Cardiac fibroblast (primary cell): Measurements from ENCODE around the gene AOC2.
"Not testable (repeated sequence)": the region's sequence is repeated elsewhere in the genome, so short reads cannot be mapped to it uniquely, and the experiment has no call there.

Source experiments
- DNase-seq, 2 donors: peaks; one replicate each; pipeline versions ENCODE4 v3.0.0 to v3.0.0-alpha.2; 2010; ENCODE audit warnings: low read depth in 2 of 2
- H3K4me3 ChIP-seq, 2 donors: replicated peaks in 1 of 2; 1 replicate in 1 of 2; 2 replicates in 1 of 2; pipeline ENCODE4 v1.5.1; 2011; ENCODE audit warnings: low read depth in 2 of 2, low read length in 2 of 2, mild to moderate bottlenecking in 2 of 2, moderate library complexity in 1 of 2
- TF ChIP-seq, protein P1 (sequence below): IDR thresholded peaks from one replicate; pipeline ENCODE4 v1.5.1; 2011; ENCODE audit warnings: low read depth, mild to moderate bottlenecking, low read length, inconsistent platforms

The AOC2 gene

DNA sequence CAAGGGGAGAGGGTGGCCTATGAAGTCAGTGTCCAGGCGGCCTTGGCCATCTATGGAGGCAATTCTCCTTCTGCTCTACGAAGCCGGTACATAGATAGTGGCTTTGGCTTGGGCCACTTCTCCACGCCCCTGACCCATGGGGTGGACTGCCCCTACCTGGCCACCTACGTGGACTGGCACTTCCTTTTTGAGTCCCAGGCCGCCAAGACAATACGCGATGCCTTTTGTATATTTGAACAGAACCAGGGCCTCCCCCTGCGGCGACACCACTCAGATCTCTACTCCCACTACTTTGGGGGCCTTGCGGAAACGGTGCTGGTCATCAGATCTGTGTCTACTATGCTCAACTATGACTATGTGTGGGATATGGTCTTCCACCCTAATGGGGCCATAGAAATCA, 24.0 kb downstream of the AOC2 start:
- TF ChIP-seq, protein P1, sequence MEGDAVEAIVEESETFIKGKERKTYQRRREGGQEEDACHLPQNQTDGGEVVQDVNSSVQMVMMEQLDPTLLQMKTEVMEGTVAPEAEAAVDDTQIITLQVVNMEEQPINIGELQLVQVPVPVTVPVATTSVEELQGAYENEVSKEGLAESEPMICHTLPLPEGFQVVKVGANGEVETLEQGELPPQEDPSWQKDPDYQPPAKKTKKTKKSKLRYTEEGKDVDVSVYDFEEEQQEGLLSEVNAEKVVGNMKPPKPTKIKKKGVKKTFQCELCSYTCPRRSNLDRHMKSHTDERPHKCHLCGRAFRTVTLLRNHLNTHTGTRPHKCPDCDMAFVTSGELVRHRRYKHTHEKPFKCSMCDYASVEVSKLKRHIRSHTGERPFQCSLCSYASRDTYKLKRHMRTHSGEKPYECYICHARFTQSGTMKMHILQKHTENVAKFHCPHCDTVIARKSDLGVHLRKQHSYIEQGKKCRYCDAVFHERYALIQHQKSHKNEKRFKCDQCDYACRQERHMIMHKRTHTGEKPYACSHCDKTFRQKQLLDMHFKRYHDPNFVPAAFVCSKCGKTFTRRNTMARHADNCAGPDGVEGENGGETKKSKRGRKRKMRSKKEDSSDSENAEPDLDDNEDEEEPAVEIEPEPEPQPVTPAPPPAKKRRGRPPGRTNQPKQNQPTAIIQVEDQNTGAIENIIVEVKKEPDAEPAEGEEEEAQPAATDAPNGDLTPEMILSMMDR = no peak
- H3K4me3 ChIP-seq = no peak overlapping the region
- no peak for DNase-seq

DNA sequence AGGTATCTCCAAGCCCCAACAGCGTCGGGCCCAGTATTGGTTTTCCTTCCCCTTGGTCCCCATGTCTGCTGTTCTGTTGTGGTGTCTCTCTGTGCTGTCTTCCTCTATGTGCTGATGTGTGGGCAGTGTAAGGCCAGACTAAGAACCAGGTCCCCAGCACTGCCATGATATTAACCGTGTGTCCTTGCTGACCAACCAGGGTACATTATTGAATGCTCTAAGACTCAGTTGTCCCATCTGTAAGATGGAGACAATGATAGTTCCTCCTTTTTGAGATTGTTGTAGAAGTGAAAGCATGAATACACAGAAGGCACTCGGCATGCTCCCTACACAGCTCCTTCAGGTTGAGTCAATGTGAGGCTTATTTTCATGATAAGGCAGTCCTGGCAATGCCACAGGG, 27.3 kb downstream of the AOC2 start:
- H3K4me3 ChIP-seq = no peak overlapping the region
- TF ChIP-seq, protein P1 = no peak

DNA sequence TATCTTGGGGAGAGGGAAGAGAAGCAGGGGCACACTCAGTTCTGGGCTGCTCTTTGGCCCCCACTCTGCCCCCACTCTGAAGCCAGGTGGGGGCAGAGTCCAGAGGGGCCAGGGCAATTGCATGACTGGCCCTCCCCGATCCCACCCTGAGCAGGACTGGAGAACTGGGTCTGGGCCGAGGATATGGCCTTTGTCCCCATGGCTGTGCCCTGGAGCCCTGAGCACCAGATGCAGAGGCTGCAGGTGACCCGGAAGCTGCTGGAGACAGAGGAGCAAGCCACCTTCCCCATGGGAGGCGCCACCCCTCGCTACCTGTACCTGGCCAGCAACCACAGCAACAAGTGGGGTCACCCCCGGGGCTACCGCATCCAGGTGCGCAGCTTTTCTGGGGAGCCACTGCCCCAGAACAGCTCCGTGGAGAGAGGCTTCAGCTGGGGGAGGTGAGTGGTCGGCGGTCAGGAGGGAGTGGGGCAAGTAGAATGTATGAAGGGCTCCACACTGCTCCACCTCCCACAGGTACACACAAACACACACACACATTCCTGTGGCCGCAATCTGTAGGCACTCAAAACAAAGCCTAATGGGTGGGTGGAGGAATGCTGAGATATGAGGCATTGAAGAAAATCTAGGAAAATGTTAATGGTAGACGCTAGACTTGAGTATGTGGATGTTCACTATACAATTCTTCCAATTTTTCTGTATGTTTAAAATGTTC, 28.0 kb downstream of the AOC2 start:
- TF ChIP-seq, protein P1 = no peak
- DNase-seq = no peak
- no peak overlapping the region for H3K4me3 ChIP-seq

More for the DNA sequence above, 27.3 kb downstream of the AOC2 start:
- no peak for DNase-seq

DNA sequence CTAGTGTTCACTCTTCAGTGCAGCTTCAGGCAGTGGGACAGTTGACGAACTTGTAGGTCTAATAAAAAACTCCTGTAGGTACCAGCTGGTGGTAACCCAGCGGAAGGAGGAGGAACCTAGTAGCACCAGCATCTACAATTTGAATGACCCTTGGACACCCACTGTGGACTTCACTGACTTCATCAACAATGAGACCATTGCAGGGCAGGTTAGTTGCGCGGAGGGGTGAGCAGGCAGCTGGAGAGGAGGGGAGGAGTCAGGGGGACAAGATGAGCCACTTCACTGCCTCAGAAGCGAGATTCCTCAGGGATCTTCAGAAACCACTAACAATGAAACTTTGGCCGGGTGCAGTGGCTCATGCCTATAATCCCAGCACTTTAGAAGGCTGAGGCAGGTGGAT, 28.9 kb downstream of the AOC2 start:
- H3K4me3 ChIP-seq = no peak overlapping the region
- TF ChIP-seq, protein P1 = no peak
- DNase-seq = no peak

DNA sequence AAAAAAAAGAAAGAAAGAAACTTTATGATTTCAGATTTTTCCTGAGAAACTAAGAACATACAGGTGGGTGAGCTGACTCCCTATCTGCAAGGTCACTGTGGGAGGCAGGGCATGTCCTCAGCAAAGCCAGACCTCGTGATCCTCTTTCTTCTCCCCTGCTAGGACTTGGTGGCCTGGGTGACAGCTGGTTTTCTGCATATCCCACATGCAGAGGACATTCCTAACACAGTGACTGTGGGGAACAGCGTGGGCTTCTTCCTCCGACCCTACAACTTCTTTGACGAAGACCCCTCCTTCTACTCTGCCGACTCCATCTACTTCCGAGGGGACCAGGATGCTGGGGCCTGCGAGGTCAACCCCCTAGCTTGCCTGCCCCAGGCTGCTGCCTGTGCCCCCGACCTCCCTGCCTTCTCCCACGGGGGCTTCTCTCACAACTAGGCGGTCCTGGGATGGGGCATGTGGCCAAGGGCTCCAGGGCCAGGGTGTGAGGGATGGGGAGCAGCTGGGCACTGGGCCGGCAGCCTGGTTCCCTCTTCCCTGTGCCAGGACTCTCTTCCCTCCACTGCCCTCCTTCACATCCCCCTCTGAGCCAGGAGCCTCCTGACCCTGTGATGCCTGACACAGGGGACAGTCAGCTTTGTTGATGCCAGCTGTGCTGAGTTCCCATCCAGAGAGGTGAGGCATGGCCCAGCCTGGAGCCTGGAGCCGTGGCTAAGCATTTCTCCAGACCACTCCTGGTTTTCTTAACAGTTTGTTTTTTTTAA, 29.7 kb downstream of the AOC2 start:
- not testable (repeated sequence) for DNase-seq, H3K4me3 ChIP-seq

DNA sequence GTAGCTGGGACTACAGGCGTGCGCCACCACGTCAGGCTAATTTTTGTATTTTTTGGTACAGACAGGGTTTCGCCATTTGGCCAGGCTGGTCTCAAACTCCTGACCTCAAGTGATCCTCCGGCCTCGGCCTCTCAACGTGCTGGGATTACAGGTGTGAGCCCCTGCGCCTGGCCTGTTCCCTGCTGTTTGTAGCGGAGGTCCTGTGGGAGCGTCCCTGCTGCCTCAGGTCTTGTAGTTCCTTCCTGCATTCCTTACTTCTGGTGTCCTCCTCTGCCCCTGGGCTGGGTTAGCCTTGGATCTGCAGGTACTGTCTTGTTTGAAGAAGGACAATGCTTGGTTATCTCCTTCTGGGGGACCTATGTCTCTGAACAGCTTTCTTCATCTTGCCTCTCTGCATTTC, 32.7 kb downstream of the AOC2 start:
- no peak for DNase-seq
- H3K4me3 ChIP-seq = no peak overlapping the region
- TF ChIP-seq, protein P1 = no peak

DNA sequence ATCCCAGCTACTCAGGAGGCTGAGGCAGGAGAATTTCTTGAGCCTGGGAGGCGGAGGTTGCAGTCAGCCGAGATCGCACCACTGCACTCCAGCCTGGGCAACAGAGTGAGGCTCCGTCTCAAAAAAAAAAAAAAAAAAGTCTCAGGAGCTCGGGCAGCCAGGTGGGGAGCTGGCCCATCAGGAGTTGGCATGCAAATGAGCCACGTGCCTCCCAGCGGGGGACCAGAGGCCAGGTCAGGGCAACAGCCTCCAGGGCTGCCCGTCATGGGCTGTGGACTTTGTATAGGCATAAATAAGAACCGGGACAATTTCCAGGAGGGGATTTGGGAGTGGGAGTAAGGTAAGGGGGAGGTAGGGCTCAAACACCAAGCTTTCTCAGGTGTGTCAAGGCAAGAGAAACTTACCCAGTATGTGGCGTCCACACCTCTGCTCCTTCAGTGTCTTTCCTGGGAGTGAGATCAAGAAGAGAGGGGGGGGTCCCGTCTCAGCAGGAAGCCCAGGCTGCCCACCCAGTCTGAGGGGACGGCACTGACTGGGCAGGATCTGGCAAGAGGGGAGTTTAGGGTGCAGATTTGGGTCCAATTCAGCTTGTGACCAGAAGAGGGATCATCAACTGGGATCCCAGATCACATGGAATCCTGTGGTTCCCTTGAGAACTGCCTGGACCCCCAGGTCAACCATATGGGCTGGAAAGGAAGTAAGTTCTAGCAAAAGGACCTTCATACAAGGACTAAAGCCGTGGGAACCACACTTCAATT, 33.9 kb downstream of the AOC2 start:
- TF ChIP-seq, protein P1 = no peak

More for the DNA sequence above, 33.9 kb downstream of the AOC2 start:
- H3K4me3 ChIP-seq = no peak overlapping the region
- DNase-seq = no peak
